GM12801 (cell line): ENCODE data around the gene ATRNL1.

ENCODE experiments used
- CTCF ChIP-seq: IDR thresholded peaks from one replicate; pipeline ENCODE4 v1.5.1; 2011; ENCODE audit warnings: control low read depth; ENCODE audit not compliant: insufficient read length; ENCODE audit errors: extremely low read depth

The ATRNL1 gene

GRCh38 chr10:115321360-115321759 lies 228.2 kb downstream of the ATRNL1 start:
- no peak for TF ChIP-seq CTCF

GRCh38 chr10:115328331-115328730 lies 235.2 kb downstream of the ATRNL1 start:
- TF ChIP-seq CTCF, result no peak

GRCh38 chr10:115335366-115335765 lies 242.2 kb downstream of the ATRNL1 start:
- TF ChIP-seq CTCF, result no peak

GRCh38 chr10:115355162-115355760 lies 262.1 kb downstream of the ATRNL1 start:
- no peak for TF ChIP-seq CTCF

- no peak for TF ChIP-seq CTCF
These were observed 285.9 kb downstream of the ATRNL1 start for GRCh38 chr10:115379064-115379463.

- TF ChIP-seq CTCF, result no peak
These were observed 291.5 kb downstream of the ATRNL1 start for GRCh38 chr10:115384665-115385064.

GRCh38 chr10:115390607-115391006 lies 297.4 kb downstream of the ATRNL1 start:
- no peak for TF ChIP-seq CTCF
